H1 (cell line): ENCODE measurements around the gene UBE2J1. TPM values are rescaled to one million over a fixed set of nuclear protein-coding genes. Genes with fewer than 3 reads are reported as not detected.

Source experiments
- CTCF ChIA-PET: fragments of 300-600 bp; sonication (Branson Sonifier 250); formaldehyde crosslinking; loops from one replicate; lab custom pipeline; 2021; ENCODE audit not compliant: partially characterized antibody; lab: Charles Lee
- POLR2A ChIA-PET: fragments of 300-600 bp; sonication (Branson Sonifier 250); formaldehyde crosslinking; loops from one replicate; lab custom pipeline; 2021; ENCODE audit warnings: inconsistent platforms; ENCODE audit not compliant: partially characterized antibody; lab: Charles Lee
- DNase-seq, 2 experiments: peaks; one replicate each; pipeline versions ENCODE4 v3.0.0 to v3.0.0-alpha.2; 2010 to 2022; ENCODE audit warnings: low spot score in 2 of 2, low read depth in 1 of 2, mixed read lengths in 1 of 2
- FAIRE-seq: peaks from 2 replicates; lab custom pipeline; 2011; peaks lifted over from hg19 to GRCh38; lab: Jason Lieb, UNC
- H2AFZ ChIP-seq: 2 replicates; pipeline ENCODE4 v1.8.1; 2012; ENCODE audit warnings: low read length, inconsistent platforms
- H2AK5ac ChIP-seq: 2 replicates; pipeline ENCODE4 v1.6.1; 2013; ENCODE audit warnings: low read depth, low read length
- H2BK120ac ChIP-seq: replicated peaks from 2 replicates; pipeline ENCODE3; 2013; ENCODE audit warnings: low read depth, low read length, inconsistent platforms
- H2BK12ac ChIP-seq: 2 replicates; pipeline ENCODE4 v1.6.1; 2013; ENCODE audit warnings: low read depth, low read length
- H2BK15ac ChIP-seq: 2 replicates; pipeline ENCODE4 v1.6.1; 2013; ENCODE audit warnings: low read length
- H2BK20ac ChIP-seq: 2 replicates; pipeline ENCODE4 v1.6.1; 2013; ENCODE audit warnings: low read length
- H2BK5ac ChIP-seq: 2 replicates; pipeline ENCODE4 v1.6.1; 2013; ENCODE audit warnings: low read depth, low read length
- H3K14ac ChIP-seq: 2 replicates; pipeline ENCODE4 v1.6.1; 2013; ENCODE audit warnings: inconsistent platforms; ENCODE audit not compliant: insufficient read length
- H3K18ac ChIP-seq: 2 replicates; pipeline ENCODE4 v1.6.1; 2013; ENCODE audit warnings: low read length; ENCODE audit errors: extremely low read depth
- H3K23ac ChIP-seq: 2 replicates; pipeline ENCODE4 v1.6.1; 2013; ENCODE audit warnings: inconsistent platforms; ENCODE audit not compliant: insufficient read length
- H3K23me2 ChIP-seq: 2 replicates; pipeline ENCODE4 v1.6.1; 2013; ENCODE audit warnings: low read depth, low read length
- H3K27ac ChIP-seq: 2 replicates; pipeline ENCODE4 v1.6.1; 2011; ENCODE audit warnings: low read depth, low read length, inconsistent platforms
- H3K27me3 ChIP-seq, 4 experiments: replicated peaks in 1 of 4; 1 replicate in 1 of 4; 2 replicates in 3 of 4; pipeline versions ENCODE4 v1.6.1 to v1.8.1; 2011 to 2013; ENCODE audit warnings: low read length in 3 of 4, mild to moderate bottlenecking in 3 of 4, inconsistent platforms in 2 of 4, mixed read lengths in 2 of 4, moderate library complexity in 1 of 4; ENCODE audit not compliant: control insufficient read depth in 3 of 4, insufficient read depth in 3 of 4; ENCODE audit errors: extremely low read depth in 1 of 4
- H3K36me3 ChIP-seq, 4 experiments: 2 replicates each; pipeline versions ENCODE4 v1.6.1 to v1.8.1; 2011 to 2013; ENCODE audit warnings: mild to moderate bottlenecking in 4 of 4, low read length in 3 of 4, moderate library complexity in 2 of 4, control low read depth in 1 of 4, inconsistent platforms in 1 of 4; ENCODE audit not compliant: insufficient read depth in 4 of 4, control insufficient read depth in 2 of 4
- H3K4ac ChIP-seq: replicated peaks from 2 replicates; pipeline ENCODE3; 2013; ENCODE audit warnings: low read length, low read depth, mixed read lengths, inconsistent platforms; ENCODE audit not compliant: insufficient read length
- H3K4me1 ChIP-seq, 4 experiments: replicated peaks in 1 of 4; 1 replicate in 1 of 4; 2 replicates in 3 of 4; pipeline versions ENCODE4 v1.6.1 to v1.8.1; 2011 to 2013; ENCODE audit warnings: low read length in 3 of 4, inconsistent platforms in 2 of 4, mixed read lengths in 1 of 4; ENCODE audit not compliant: insufficient read depth in 4 of 4, control insufficient read depth in 3 of 4
- H3K4me2 ChIP-seq, 2 experiments: 2 replicates each; pipeline versions ENCODE4 v1.6.1 to v1.8.1; 2011 to 2013; ENCODE audit warnings: low read depth in 2 of 2, low read length in 2 of 2, control low read depth in 1 of 2, inconsistent platforms in 1 of 2, mild to moderate bottlenecking in 1 of 2; ENCODE audit not compliant: insufficient read depth in 1 of 2
- H3K4me3 ChIP-seq, 4 experiments: fragments of 200-600, 300-600 bp in 1 of 4; sonication (generic), shearing (Covaris generic), sonication (Bioruptor Twin) in 1 of 4; 2 replicates each; pipeline versions ENCODE4 v1.5.1 to v1.8.1; 2011 to 2016; ENCODE audit warnings: low read length in 4 of 4, low read depth in 3 of 4, control low read depth in 2 of 4, inconsistent platforms in 2 of 4, mild to moderate bottlenecking in 2 of 4, mixed read lengths in 1 of 4, moderate library complexity in 1 of 4; ENCODE audit not compliant: insufficient read depth in 2 of 4; ENCODE audit errors: extremely low read depth in 1 of 4
- H3K56ac ChIP-seq: replicated peaks from 2 replicates; pipeline ENCODE3; 2013; ENCODE audit warnings: low read depth, mild to moderate bottlenecking, mixed read lengths, low read length, inconsistent platforms; ENCODE audit not compliant: insufficient read length
- H3K79me1 ChIP-seq: 2 replicates; pipeline ENCODE4 v1.6.1; 2013; ENCODE audit warnings: low read depth, low read length, control low read depth
- H3K79me2 ChIP-seq, 2 experiments: 2 replicates each; pipeline versions ENCODE4 v1.6.1 to v1.8.1; 2012 to 2013; ENCODE audit warnings: low read length in 2 of 2, mild to moderate bottlenecking in 2 of 2, inconsistent platforms in 1 of 2; ENCODE audit not compliant: insufficient read depth in 2 of 2, control insufficient read depth in 1 of 2
- H3K9ac ChIP-seq, 4 experiments: replicated peaks in 1 of 4; 1 replicate in 1 of 4; 2 replicates in 3 of 4; pipeline versions ENCODE4 v1.6.1 to v1.8.1; 2011 to 2013; ENCODE audit warnings: low read depth in 3 of 4, low read length in 3 of 4, control low read depth in 2 of 4, mild to moderate bottlenecking in 2 of 4, moderate library complexity in 2 of 4, inconsistent platforms in 1 of 4; ENCODE audit errors: extremely low read depth in 1 of 4
- H3K9me3 ChIP-seq, 2 experiments: 2 replicates each; pipeline versions ENCODE4 v1.6.1 to v1.8.1; 2012 to 2013; ENCODE audit warnings: mild to moderate bottlenecking in 2 of 2, moderate library complexity in 2 of 2, control low read depth in 1 of 2, inconsistent platforms in 1 of 2, low read depth in 1 of 2, low read length in 1 of 2, mixed read lengths in 1 of 2; ENCODE audit not compliant: insufficient read depth in 2 of 2
- H4K20me1 ChIP-seq, 2 experiments: replicated peaks in 1 of 2; 2 replicates each; pipeline versions ENCODE3 to v1.8.1; 2011 to 2013; ENCODE audit warnings: inconsistent platforms in 2 of 2, low read length in 2 of 2, mild to moderate bottlenecking in 1 of 2; ENCODE audit not compliant: insufficient read depth in 2 of 2, control insufficient read depth in 1 of 2
- H4K5ac ChIP-seq: 2 replicates; pipeline ENCODE4 v1.6.1; 2013; ENCODE audit warnings: low read length, low read depth, mixed read lengths, inconsistent platforms; ENCODE audit not compliant: insufficient read length
- H4K8ac ChIP-seq: 2 replicates; pipeline ENCODE4 v1.8.0; 2013; ENCODE audit warnings: mild to moderate bottlenecking, moderate library complexity, low read length, inconsistent platforms; ENCODE audit not compliant: insufficient read depth; ENCODE audit errors: extremely low read depth
- H4K91ac ChIP-seq: replicated peaks from 2 replicates; pipeline ENCODE3; 2013; ENCODE audit warnings: low read length, mixed read lengths, inconsistent platforms; ENCODE audit not compliant: insufficient read length
- CTBP2 ChIP-seq: IDR thresholded peaks from 2 replicates; pipeline ENCODE4 v1.7.0; 2011; ENCODE audit warnings: borderline replicate concordance, mild to moderate bottlenecking, moderate library complexity, mixed read lengths, low read length; ENCODE audit not compliant: insufficient read depth, insufficient read length
- whole genome bisulfite sequencing, 2 experiments: shearing (Covaris generic) in 1 of 2; methylation state at CpG; one replicate each; pipeline versions ENCODE4 v1.1.6 to v1.1.7; 2013 to 2015; ENCODE audit warnings: low lambda C conversion rate in 2 of 2, mixed read lengths in 2 of 2, inconsistent platforms in 1 of 2, low coverage in 1 of 2, missing lambda C conversion rate in 1 of 2; ENCODE audit not compliant: insufficient replicate concordance in 2 of 2, insufficient coverage in 1 of 2, insufficient read length in 1 of 2; ENCODE audit errors: extremely low coverage in 1 of 2, missing lambda C conversion rate in 1 of 2; 5-methylcytosine and 5-hydroxymethylcytosine counted together
- polyA plus RNA-seq, 7 experiments: library from polyadenylated mRNA; depleted of rRNA in 3 of 7; stranded (reverse) in 5 of 7; unstranded in 2 of 7; fragments of >200 nt in 5 of 7; fragments of 200-250 nt in 2 of 7; gene quantifications; 1 replicate in 5 of 7; 2 replicates in 1 of 7; 4 replicates in 1 of 7; pipeline versions ENCODE4 v1.2.1 to v1.2.3, GENCODE V29; 2011 to 2013; ENCODE audit warnings: missing spikeins in 2 of 7, mixed read lengths in 2 of 7
- total RNA-seq: library from RNA; stranded (reverse); fragmentation: NEBNext Ultra II Directional; extraction: Animal tissue kit (Norgen Biotek cat#: 25700); gene quantifications from 2 replicates; pipeline ENCODE4 v1.2.1, GENCODE V29; 2021

The UBE2J1 gene
- total and polyA plus RNA-seq, 2 of the 8 experiments (the other 6 are each of a cell fraction or from before 2014, with no cell fraction given) = 8.5 to 15.2 TPM

DNA sequence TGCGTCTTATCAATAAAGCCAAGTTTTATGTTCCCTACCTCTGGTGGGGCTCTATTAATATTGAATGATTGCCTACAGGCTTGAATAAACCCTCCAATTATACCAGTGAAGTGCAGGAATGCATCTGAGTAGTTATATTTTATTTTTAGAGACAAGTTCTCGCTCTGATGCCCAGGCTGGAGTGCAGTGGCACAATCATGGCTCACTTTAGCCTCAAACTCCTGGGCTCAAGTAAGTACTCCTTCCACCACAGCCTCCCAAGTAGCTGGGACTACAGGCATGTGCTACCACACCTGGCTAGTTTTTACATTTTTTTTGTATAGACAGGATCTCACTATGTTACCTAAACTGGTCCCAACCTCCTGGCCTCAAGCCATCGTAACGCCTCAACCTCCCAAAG is 26.1 kb upstream of the UBE2J1 start:
- no peak overlapping the region for H3K23ac ChIP-seq
- H4K8ac ChIP-seq = no peak overlapping the region
- no peak overlapping the region for H2BK20ac ChIP-seq
- H3K4me2 ChIP-seq = no peak overlapping the region
- H2BK12ac ChIP-seq = no peak overlapping the region
- no peak for TF ChIP-seq CTBP2
- no peak overlapping the region for H4K91ac ChIP-seq
- no peaks in the 10 kb centered on the region for H3K9me3 ChIP-seq
- H2BK5ac ChIP-seq = no peak overlapping the region
- ChIA-PET POLR2A (no interaction called here), CTCF (interaction anchor here (0.7 to 2.0 kb wide), 7 partner anchors 11 to 83 kb away, joined by 3 to 10 read pairs (median 3); no protein-coding TSS in a partner anchor)
- H3K79me1 ChIP-seq = no peaks in the 10 kb centered on the region
- H4K20me1 ChIP-seq = no peaks in the 10 kb centered on the region
- no peak overlapping the region for H3K9ac ChIP-seq
- H3K36me3 ChIP-seq = no peaks in the 10 kb centered on the region
- H3K23me2 ChIP-seq = no peaks in the 10 kb centered on the region; the same call in 1 of the 2 replicates
- no peak overlapping the region for H2BK120ac ChIP-seq
- H3K4me3 ChIP-seq = no peak overlapping the region
- no peak overlapping the region for H3K27ac ChIP-seq
- no peak overlapping the region for H2AK5ac ChIP-seq
- H2BK15ac ChIP-seq = no peak overlapping the region
- 92% methylated on average over 4 of the region's 4 CpGs; no CpG with 5 or more reads in 1 of the 2 experiments for WGBS, 2 experiments
- H3K4me1 ChIP-seq = peaks cover 0 to 7% (median 4%) of the 10 kb centered on the region in 4 experiments; a peak in 4 of 7 replicates
- FAIRE-seq = no peak
- H3K4ac ChIP-seq = no peak overlapping the region
- H3K14ac ChIP-seq = no peak overlapping the region
- H3K56ac ChIP-seq = no peak overlapping the region
- H3K79me2 ChIP-seq = no peaks in the 10 kb centered on the region
- H4K5ac ChIP-seq = no peak overlapping the region
- no peak for DNase-seq
- H2AFZ ChIP-seq = no peak overlapping the region
- no peaks in the 10 kb centered on the region for H3K27me3 ChIP-seq
- no peak overlapping the region for H3K18ac ChIP-seq
